ENCODE results near the gene DHRS3. TPM values are rescaled to one million over a fixed set of nuclear protein-coding genes. Genes with fewer than 3 reads are reported as not detected.

Gene DHRS3
- polyA plus RNA-seq, 5 donors, result 31.0 to 49.4 (median 43.0) TPM

- no peak for DNase-seq
These were observed 17.0 kb downstream of the DHRS3 start for GRCh38 chr1:12600880-12601633.

- DNase-seq, result no peak
These were observed 17.7 kb downstream of the DHRS3 start for GRCh38 chr1:12600335-12600734.

- DNase-seq, result no peak
These were observed 18.4 kb downstream of the DHRS3 start for GRCh38 chr1:12599657-12600056.

- DNase-seq, result no peak
These were observed 19.0 kb downstream of the DHRS3 start for GRCh38 chr1:12598974-12599373.

GRCh38 chr1:12597792-12598191 lies 20.2 kb downstream of the DHRS3 start:
- DNase-seq, result no peak

- DNase-seq, result peak; percentile 83 to 84
These were observed 21.8 kb downstream of the DHRS3 start for GRCh38 chr1:12596007-12596821.

GRCh38 chr1:12595757-12596006 lies 22.3 kb downstream of the DHRS3 start:
- DNase-seq, result no peak

- peak; percentile 61 to 65 for DNase-seq
These were observed 22.8 kb downstream of the DHRS3 start for GRCh38 chr1:12594966-12595756.

- DNase-seq, result no peak
These were observed 23.5 kb downstream of the DHRS3 start for GRCh38 chr1:12594490-12594889.

- DNase-seq, result peak; percentile 54 to 58
These were observed 24.4 kb downstream of the DHRS3 start for GRCh38 chr1:12593621-12594066.

GRCh38 chr1:12592496-12592895 lies 25.5 kb downstream of the DHRS3 start:
- DNase-seq, result no peak

- no peak for DNase-seq
These were observed 26.6 kb downstream of the DHRS3 start for GRCh38 chr1:12591267-12591938.

GRCh38 chr1:12588695-12589094 lies 29.3 kb downstream of the DHRS3 start:
- DNase-seq, result no peak

- DNase-seq, result no peak
These were observed 29.9 kb downstream of the DHRS3 start for GRCh38 chr1:12587981-12588640.

GRCh38 chr1:12585951-12586942 lies 31.8 kb downstream of the DHRS3 start:
- no peak for DNase-seq

GRCh38 chr1:12585536-12585935 lies 32.5 kb downstream of the DHRS3 start:
- no peak for DNase-seq

GRCh38 chr1:12584900-12585525 lies 33.0 kb downstream of the DHRS3 start:
- no peak for DNase-seq

- DNase-seq, result no peak
These were observed 34.5 kb downstream of the DHRS3 start for GRCh38 chr1:12583484-12583883.

GRCh38 chr1:12582649-12583048 lies 35.4 kb downstream of the DHRS3 start:
- no peak for DNase-seq

- DNase-seq, result no peak
These were observed 36.8 kb downstream of the DHRS3 start for GRCh38 chr1:12581179-12581578.

Measured in right lung (tissue), 5 donors.